COR-L47 (cell line): ENCODE measurements around the gene BICC1.
"Not testable (repeated sequence)": the region's sequence is repeated elsewhere in the genome, so short reads cannot be mapped to it uniquely, and the experiment has no call there.

Experiments
- DNase-seq: peaks from one replicate; lab custom pipeline; 2025; lab: John Stamatoyannopoulos, UW

BICC1 gene

GRCh38 chr10:58827381-58827780, 314.7 kb downstream of the BICC1 start:
- no peak for DNase-seq

GRCh38 chr10:58829839-58830238, 317.2 kb downstream of the BICC1 start:
- no peak for DNase-seq

- no peak for DNase-seq
Measured at GRCh38 chr10:58830697-58831096, 318.0 kb downstream of the BICC1 start.

- no peak for DNase-seq
Measured at GRCh38 chr10:58833771-58834561, 321.3 kb downstream of the BICC1 start.

- no peak for DNase-seq
Measured at GRCh38 chr10:58836176-58836700, 323.6 kb downstream of the BICC1 start.

GRCh38 chr10:58836991-58837575, 324.4 kb downstream of the BICC1 start:
- DNase-seq, result no peak

GRCh38 chr10:58837826-58838225, 325.2 kb downstream of the BICC1 start:
- DNase-seq, result no peak

- no peak for DNase-seq
Measured at GRCh38 chr10:58838561-58839208, 326.0 kb downstream of the BICC1 start.

GRCh38 chr10:58839771-58840170, 327.1 kb downstream of the BICC1 start:
- DNase-seq, result no peak

GRCh38 chr10:58840840-58841435, 328.3 kb downstream of the BICC1 start:
- DNase-seq, result no peak

- DNase-seq, result no peak
Measured at GRCh38 chr10:58842860-58843376, 330.2 kb downstream of the BICC1 start.

GRCh38 chr10:58843760-58844159, 331.1 kb downstream of the BICC1 start:
- no peak for DNase-seq

GRCh38 chr10:58844680-58845079, 332.0 kb downstream of the BICC1 start:
- DNase-seq, result no peak

- DNase-seq, result no peak
Measured at GRCh38 chr10:58846856-58847255, 334.2 kb downstream of the BICC1 start.

- DNase-seq, result no peak
Measured at GRCh38 chr10:58851606-58852005, 338.9 kb downstream of the BICC1 start.

GRCh38 chr10:58853668-58854067, 341.0 kb downstream of the BICC1 start:
- no peak for DNase-seq

- DNase-seq, result no peak
Measured at GRCh38 chr10:58854811-58855210, 342.1 kb downstream of the BICC1 start.

- no peak for DNase-seq
Measured at GRCh38 chr10:58856508-58857240, 344.0 kb downstream of the BICC1 start.

GRCh38 chr10:58857251-58857805, 344.7 kb downstream of the BICC1 start:
- no peak for DNase-seq

- not testable (repeated sequence) for DNase-seq
Measured at GRCh38 chr10:58858123-58858522, 345.5 kb downstream of the BICC1 start.

GRCh38 chr10:58859526-58859925, 346.9 kb downstream of the BICC1 start:
- no peak for DNase-seq
